OCI-LY7 (cell line): ENCODE measurements around the gene ZNRF3. TPM values are rescaled to one million over a fixed set of nuclear protein-coding genes. Genes with fewer than 3 reads are reported as not detected.

Source experiments
- BruUV-seq: library from RNA; stranded (reverse); fragments of 400-500 nt; replicated peaks from 2 replicates; lab custom pipeline; 2021; lab: Mats Ljungman, UMichigan
- CTCF ChIA-PET: fragments of 300-600 bp; sonication (Branson Sonifier 250); formaldehyde crosslinking; loops from one replicate; lab custom pipeline; 2022; ENCODE audit warnings: antibody characterized with exemption; ENCODE audit not compliant: unreplicated experiment; lab: Charles Lee
- POLR2A ChIA-PET: fragments of 300-600 bp; sonication (Branson Sonifier 250); formaldehyde crosslinking; loops from one replicate; lab custom pipeline; 2022; ENCODE audit warnings: antibody characterized with exemption; lab: Charles Lee
- DNase-seq: peaks from one replicate; pipeline ENCODE4 v3.0.0-alpha.2; 2015; ENCODE audit warnings: low spot score
- H2AFZ ChIP-seq: fragments of 200-600 bp; sonication (generic), shearing (Covaris generic); 2 replicates; pipeline ENCODE4 v1.6.1; 2014; ENCODE audit warnings: mild to moderate bottlenecking, antibody characterized with exemption, low read length, moderate library complexity
- H3K27ac ChIP-seq: fragments of 200-600 bp; sonication (generic); 2 replicates; pipeline ENCODE4 v1.5.1; 2014; ENCODE audit warnings: mixed run types, low read depth, mild to moderate bottlenecking, moderate library complexity, low read length, inconsistent platforms; ENCODE audit not compliant: poor library complexity, severe bottlenecking
- H3K36me3 ChIP-seq: fragments of 200-600 bp; sonication (generic); 2 replicates; pipeline ENCODE4 v1.6.1; 2014; ENCODE audit warnings: mild to moderate bottlenecking, antibody characterized with exemption, low read length, moderate library complexity, mixed read lengths; ENCODE audit not compliant: insufficient read depth
- H3K4me1 ChIP-seq: fragments of 200-600 bp; sonication (generic); 2 replicates; pipeline ENCODE4 v1.5.1; 2014; ENCODE audit warnings: mild to moderate bottlenecking, low read length; ENCODE audit not compliant: insufficient read depth, poor library complexity, severe bottlenecking
- H3K4me2 ChIP-seq: fragments of 200-600 bp; sonication (generic); 2 replicates; pipeline ENCODE4 v1.6.1; 2014; ENCODE audit warnings: mild to moderate bottlenecking, low read length
- H3K4me3 ChIP-seq: fragments of 200-600 bp; sonication (generic); 2 replicates; pipeline ENCODE4 v1.5.1; 2014; ENCODE audit warnings: mild to moderate bottlenecking, low read depth, low read length; ENCODE audit not compliant: poor library complexity, severe bottlenecking
- H3K79me2 ChIP-seq: fragments of 200-600 bp; sonication (generic); 2 replicates; pipeline ENCODE4 v1.6.1; 2016; ENCODE audit warnings: low read depth, mild to moderate bottlenecking, low read length, moderate library complexity, mixed read lengths; ENCODE audit not compliant: insufficient read depth
- H3K9me2 ChIP-seq: fragments of 200-600 bp; sonication (generic); 2 replicates; pipeline ENCODE4 v1.6.1; 2016; ENCODE audit warnings: mild to moderate bottlenecking, low read length, mixed read lengths; ENCODE audit not compliant: insufficient read depth
- H3K9me3 ChIP-seq: fragments of 200-600 bp; sonication (generic); 2 replicates; pipeline ENCODE4 v1.6.1; 2014; ENCODE audit warnings: mild to moderate bottlenecking, mixed run types, low read length, mixed read lengths
- H4K20me1 ChIP-seq: fragments of 200-600 bp; sonication (generic); 2 replicates; pipeline ENCODE4 v1.6.1; 2014; ENCODE audit warnings: mild to moderate bottlenecking, antibody characterized with exemption, low read length, moderate library complexity, mixed read lengths; ENCODE audit not compliant: insufficient read depth
- CTCF ChIP-seq: fragments of 200-600 bp; sonication (generic); conservative IDR thresholded peaks from 2 replicates; pipeline ENCODE4 v1.5.1; 2014; ENCODE audit warnings: mild to moderate bottlenecking, antibody characterized with exemption, low read length, moderate library complexity, mixed read lengths
- EZH2phosphoT487 ChIP-seq: fragments of 200-600 bp; sonication (generic); IDR thresholded peaks from 2 replicates; pipeline ENCODE4 v1.6.1; 2018; ENCODE audit warnings: low read depth, borderline replicate concordance, mild to moderate bottlenecking, mixed run types, antibody characterized with exemption, low read length, moderate library complexity, mixed read lengths
- intact Hi-C: fragments of 100-400 bp; cut with micrococcal nuclease; formaldehyde crosslinking; loops from one replicate; pipeline ENCODE4 v1.10.0; 2022; ENCODE audit not compliant: unreplicated experiment
- total RNA-seq, 2 experiments: library from RNA; depleted of rRNA in 1 of 2; stranded (reverse); fragments of >200 nt in 1 of 2; shearing (Covaris generic) in 1 of 2; gene quantifications; 2 replicates each; pipeline ENCODE4 v1.2.3, GENCODE V29; 2014 to 2022

Gene ZNRF3
- total RNA-seq, 2 experiments from 2014 or later, result 3.6 to 3.9 TPM

- POLR2A ChIA-PET, result interaction anchor here (0.6 to 1.1 kb wide), 2 partner anchors 10 to 14 kb away, joined by 3 read pairs; no protein-coding TSS in a partner anchor
- Histone ChIP-seq H3K4me2 (no peak overlapping the region), H3K4me1 (no peaks in the 10 kb centered on the region), H3K9me2 (no peaks in the 10 kb centered on the region), H3K4me3 (no peak overlapping the region), H3K9me3 (no peaks in the 10 kb centered on the region), H2AFZ (no peak overlapping the region), H4K20me1 (no peaks in the 10 kb centered on the region), H3K79me2 (no peaks in the 10 kb centered on the region), H3K36me3 (no peaks in the 10 kb centered on the region), H3K27ac (no peak overlapping the region)
- DNase-seq, result no peak
- TF ChIP-seq CTCF, result no peak
- no peak for TF ChIP-seq EZH2phosphoT487
- CTCF ChIA-PET, result no interaction called here
- intact Hi-C loops, result no loop called here
- no TSS peak for BruUV-seq
Observed at GRCh38 chr22:29023172-29023796, 139.9 kb downstream of the ZNRF3 start.

GRCh38 chr22:29026579-29026978, 143.2 kb downstream of the ZNRF3 start:
- ChIA-PET CTCF (no interaction called here), POLR2A (no interaction called here)
- Histone ChIP-seq H4K20me1 (no peaks in the 10 kb centered on the region), H2AFZ (no peak overlapping the region), H3K9me2 (no peaks in the 10 kb centered on the region), H3K4me3 (no peak overlapping the region), H3K27ac (no peak overlapping the region), H3K79me2 (no peaks in the 10 kb centered on the region), H3K4me2 (no peak overlapping the region), H3K36me3 (no peaks in the 10 kb centered on the region), H3K9me3 (no peaks in the 10 kb centered on the region), H3K4me1 (no peaks in the 10 kb centered on the region)
- intact Hi-C loops, result no loop called here
- TF ChIP-seq EZH2phosphoT487 (no peak), CTCF (no peak)
- DNase-seq, result no peak
- BruUV-seq, result no TSS peak

GRCh38 chr22:29028468-29028867, 145.1 kb downstream of the ZNRF3 start:
- H3K9me3 ChIP-seq, result no peaks in the 10 kb centered on the region
- POLR2A ChIA-PET, result no interaction called here
- no peak for TF ChIP-seq EZH2phosphoT487
- TF ChIP-seq CTCF, result no peak
- no peaks in the 10 kb centered on the region for H3K4me1 ChIP-seq
- intact Hi-C loops, result no loop called here
- no peak overlapping the region for H3K4me3 ChIP-seq
- no TSS peak for BruUV-seq
- no peak overlapping the region for H3K27ac ChIP-seq
- CTCF ChIA-PET, result no interaction called here
- H3K36me3 ChIP-seq, result no peaks in the 10 kb centered on the region
- no peaks in the 10 kb centered on the region for H4K20me1 ChIP-seq
- H3K79me2 ChIP-seq, result no peaks in the 10 kb centered on the region
- DNase-seq, result no peak
- no peak overlapping the region for H2AFZ ChIP-seq
- no peak overlapping the region for H3K4me2 ChIP-seq
- no peaks in the 10 kb centered on the region for H3K9me2 ChIP-seq
